Measurements from ENCODE around the gene EFCAB6.

- TF ChIP-seq, protein P1, sequence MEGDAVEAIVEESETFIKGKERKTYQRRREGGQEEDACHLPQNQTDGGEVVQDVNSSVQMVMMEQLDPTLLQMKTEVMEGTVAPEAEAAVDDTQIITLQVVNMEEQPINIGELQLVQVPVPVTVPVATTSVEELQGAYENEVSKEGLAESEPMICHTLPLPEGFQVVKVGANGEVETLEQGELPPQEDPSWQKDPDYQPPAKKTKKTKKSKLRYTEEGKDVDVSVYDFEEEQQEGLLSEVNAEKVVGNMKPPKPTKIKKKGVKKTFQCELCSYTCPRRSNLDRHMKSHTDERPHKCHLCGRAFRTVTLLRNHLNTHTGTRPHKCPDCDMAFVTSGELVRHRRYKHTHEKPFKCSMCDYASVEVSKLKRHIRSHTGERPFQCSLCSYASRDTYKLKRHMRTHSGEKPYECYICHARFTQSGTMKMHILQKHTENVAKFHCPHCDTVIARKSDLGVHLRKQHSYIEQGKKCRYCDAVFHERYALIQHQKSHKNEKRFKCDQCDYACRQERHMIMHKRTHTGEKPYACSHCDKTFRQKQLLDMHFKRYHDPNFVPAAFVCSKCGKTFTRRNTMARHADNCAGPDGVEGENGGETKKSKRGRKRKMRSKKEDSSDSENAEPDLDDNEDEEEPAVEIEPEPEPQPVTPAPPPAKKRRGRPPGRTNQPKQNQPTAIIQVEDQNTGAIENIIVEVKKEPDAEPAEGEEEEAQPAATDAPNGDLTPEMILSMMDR (IDR thresholded peaks at IDR 0.05) = no peak
- TF ChIP-seq SP1 (CRISPR knock-in tag; conservative IDR thresholded peaks at IDR 0.05) (no peak), SMAD4 (CRISPR knock-in tag; IDR thresholded peaks at IDR 0.05) (no peak), TEAD1 (CRISPR knock-in tag; IDR thresholded peaks at IDR 0.05) (no peak), MLX (CRISPR knock-in tag; IDR thresholded peaks at IDR 0.05) (no peak), KAT7 (CRISPR knock-in tag; IDR thresholded peaks at IDR 0.05; ENCODE audit: borderline replicate concordance) (no peak), ZNF121 (CRISPR knock-in tag; IDR thresholded peaks at IDR 0.05) (no peak), JAZF1 (CRISPR knock-in tag; IDR thresholded peaks at IDR 0.05) (no peak)
- TF ChIP-seq, protein P2, sequence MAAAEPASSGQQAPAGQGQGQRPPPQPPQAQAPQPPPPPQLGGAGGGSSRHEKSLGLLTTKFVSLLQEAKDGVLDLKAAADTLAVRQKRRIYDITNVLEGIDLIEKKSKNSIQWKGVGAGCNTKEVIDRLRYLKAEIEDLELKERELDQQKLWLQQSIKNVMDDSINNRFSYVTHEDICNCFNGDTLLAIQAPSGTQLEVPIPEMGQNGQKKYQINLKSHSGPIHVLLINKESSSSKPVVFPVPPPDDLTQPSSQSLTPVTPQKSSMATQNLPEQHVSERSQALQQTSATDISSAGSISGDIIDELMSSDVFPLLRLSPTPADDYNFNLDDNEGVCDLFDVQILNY (CRISPR knock-in tag; IDR thresholded peaks at IDR 0.05) = no peak
- TF ChIP-seq, protein P3, sequence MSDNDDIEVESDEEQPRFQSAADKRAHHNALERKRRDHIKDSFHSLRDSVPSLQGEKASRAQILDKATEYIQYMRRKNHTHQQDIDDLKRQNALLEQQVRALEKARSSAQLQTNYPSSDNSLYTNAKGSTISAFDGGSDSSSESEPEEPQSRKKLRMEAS (CRISPR knock-in tag; IDR thresholded peaks at IDR 0.05) = no peak
Measured at GRCh38 chr22:43854121-43854785, 42.1 kb upstream of the EFCAB6 start.
